Hypothalamus (tissue), 51 donors: ENCODE measurements around the gene TTLL1.
A peak's percentile ranks its signal among the peaks of the same experiment; 100 is the strongest.
"Not testable (repeated sequence)": the region's sequence is repeated elsewhere in the genome, so short reads cannot be mapped to it uniquely, and the experiment has no call there.

Experiments
- DNase-seq, 51 donors: peaks; one replicate each; lab custom pipeline; 2025; lab: John Stamatoyannopoulos, UW

The TTLL1 gene

GRCh38 chr22:43110927-43111623 lies 21.9 kb upstream of the TTLL1 start:
- DNase-seq = no peak

- DNase-seq = peak in 9 of 51 donors; percentile 2 to 27 (median 8)
These were observed 21.3 kb upstream of the TTLL1 start, which contains the start of gene BIK for GRCh38 chr22:43110444-43110926. TSS of gene BIK (plus strand) at chr22:43110750. CDS start at chr22:43124023, 13,273 bp downstream.

- DNase-seq = no peak
These were observed 20.8 kb upstream of the TTLL1 start for GRCh38 chr22:43109921-43110443.

GRCh38 chr22:43109511-43109910 lies 20.3 kb upstream of the TTLL1 start:
- DNase-seq = no peak

- DNase-seq = no peak
These were observed 17.1 kb upstream of the TTLL1 start for GRCh38 chr22:43106302-43106701.

- DNase-seq = not testable (repeated sequence)
These were observed 15.8 kb upstream of the TTLL1 start for GRCh38 chr22:43104950-43105349.

GRCh38 chr22:43104056-43104625 lies 14.9 kb upstream of the TTLL1 start:
- DNase-seq = not testable (repeated sequence)

- no peak for DNase-seq
These were observed 12.1 kb upstream of the TTLL1 start for GRCh38 chr22:43101306-43101705.

- DNase-seq = no peak
These were observed 11.0 kb upstream of the TTLL1 start for GRCh38 chr22:43100225-43100624.

- no peak for DNase-seq
These were observed 9.9 kb upstream of the TTLL1 start for GRCh38 chr22:43099095-43099494.

GRCh38 chr22:43098356-43098755 lies 9.2 kb upstream of the TTLL1 start:
- no peak for DNase-seq

- DNase-seq = no peak
These were observed 7.2 kb upstream of the TTLL1 start for GRCh38 chr22:43096420-43096819.

GRCh38 chr22:43094551-43094950 lies 5.4 kb upstream of the TTLL1 start:
- no peak for DNase-seq

GRCh38 chr22:43094085-43094484 lies 4.9 kb upstream of the TTLL1 start:
- DNase-seq = no peak

GRCh38 chr22:43092085-43092484 lies 2.9 kb upstream of the TTLL1 start:
- no peak for DNase-seq

GRCh38 chr22:43090130-43090789 lies 1.1 kb upstream of the TTLL1 start:
- DNase-seq = peak in 18 of 51 donors; percentile 2 to 62 (median 16)

GRCh38 chr22:43088627-43088983 lies 586 bp downstream of the TTLL1 start:
- peak in 1 of 51 donors; percentile 30 for DNase-seq

GRCh38 chr22:43085658-43086606 lies 3.3 kb downstream of the TTLL1 start:
- DNase-seq = peak in 1 of 51 donors; percentile 10

- no peak for DNase-seq
These were observed 7.2 kb downstream of the TTLL1 start for GRCh38 chr22:43081968-43082367.

- DNase-seq = no peak
These were observed 8.6 kb downstream of the TTLL1 start for GRCh38 chr22:43080616-43081015.
